HG03103 (cell line): ENCODE results near the gene MAN1B1.

Experiments used
- ATAC-seq: cut with Tn5 transposase; IDR thresholded peaks from one replicate; pipeline ENCODE4 v1.9.1; 2021; ENCODE audit warnings: low read depth; ENCODE audit not compliant: unreplicated experiment

MAN1B1 gene

GRCh38 chr9:137082925-137083290 is 3.9 kb upstream of the MAN1B1 start:
- ATAC-seq, result no peak

GRCh38 chr9:137083394-137084004 is 3.3 kb upstream of the MAN1B1 start:
- ATAC-seq, result no peak

- no peak for ATAC-seq
These were observed 2.3 kb upstream of the MAN1B1 start for GRCh38 chr9:137084526-137084925.

GRCh38 chr9:137085920-137086530 is 760 bp upstream of the MAN1B1 start:
- ATAC-seq, result peak; percentile 3

- no peak for ATAC-seq
These were observed 682 bp downstream of the MAN1B1 start for GRCh38 chr9:137087409-137087925.

GRCh38 chr9:137088121-137088520 is 1.3 kb downstream of the MAN1B1 start:
- ATAC-seq, result no peak

- ATAC-seq, result no peak
These were observed 2.6 kb downstream of the MAN1B1 start for GRCh38 chr9:137089232-137089947.

GRCh38 chr9:137095664-137096517 is 9.1 kb downstream of the MAN1B1 start:
- no peak for ATAC-seq

GRCh38 chr9:137096785-137097546 is 10.2 kb downstream of the MAN1B1 start:
- ATAC-seq, result no peak

GRCh38 chr9:137097761-137098462 is 11.1 kb downstream of the MAN1B1 start:
- no peak for ATAC-seq

GRCh38 chr9:137099231-137099630 is 12.4 kb downstream of the MAN1B1 start:
- no peak for ATAC-seq

- no peak for ATAC-seq
These were observed 16.6 kb downstream of the MAN1B1 start for GRCh38 chr9:137103206-137103999.

GRCh38 chr9:137105814-137106661 is 19.3 kb downstream of the MAN1B1 start:
- no peak for ATAC-seq

- ATAC-seq, result no peak
These were observed 20.0 kb downstream of the MAN1B1 start for GRCh38 chr9:137106662-137107250.

- no peak for ATAC-seq
These were observed 20.6 kb downstream of the MAN1B1 start for GRCh38 chr9:137107312-137107921.

GRCh38 chr9:137107982-137108381 is 21.2 kb downstream of the MAN1B1 start:
- no peak for ATAC-seq
